GM18508 (cell line): ENCODE results near the gene DCAF12.
"Not testable (repeated sequence)": the region's sequence is repeated elsewhere in the genome, so short reads cannot be mapped to it uniquely, and the experiment has no call there.

Experiments used
- ATAC-seq: cut with Tn5 transposase; IDR thresholded peaks from one replicate; pipeline ENCODE4 v1.9.1; 2021; ENCODE audit warnings: moderate number of reproducible peaks; ENCODE audit not compliant: insufficient read depth, unreplicated experiment

DCAF12 gene

GRCh38 chr9:34072410-34072809 is 54.1 kb downstream of the DCAF12 start:
- ATAC-seq, result no peak

DNA sequence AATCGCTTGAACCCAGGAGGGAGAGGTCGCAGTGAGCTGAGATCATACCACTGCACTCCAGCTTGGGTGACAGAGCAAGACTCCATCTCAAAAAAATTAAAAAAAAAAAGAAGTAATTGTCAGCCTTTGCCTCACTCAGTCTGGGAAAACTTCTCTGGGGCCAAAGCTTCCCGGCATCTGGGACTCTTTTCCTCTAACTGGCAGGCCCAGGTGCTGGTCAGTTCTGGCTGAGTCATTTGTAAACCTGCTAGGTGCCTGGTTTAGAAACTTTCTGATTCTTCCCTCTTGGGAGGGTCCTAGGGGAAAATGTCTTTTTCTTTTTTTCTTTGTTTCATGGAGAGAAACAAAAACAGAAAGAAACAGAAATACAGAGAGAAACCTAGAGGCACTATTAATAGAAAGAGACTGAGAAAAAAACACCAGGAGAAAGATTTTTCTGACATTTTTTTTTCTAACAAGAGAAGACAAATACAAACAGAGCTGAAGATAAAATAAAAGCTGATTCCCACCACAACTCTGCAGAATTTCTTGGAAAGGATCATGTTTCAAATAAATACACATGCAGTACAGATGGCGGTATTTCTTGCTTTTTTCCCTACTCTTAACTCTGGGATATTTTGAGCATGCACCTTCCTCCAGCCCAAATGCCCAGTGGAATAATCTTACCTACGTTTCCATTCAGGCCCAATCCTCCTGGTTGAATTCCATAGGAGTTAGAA is 55.7 kb downstream of the DCAF12 start:
- ATAC-seq, result no peak

DNA sequence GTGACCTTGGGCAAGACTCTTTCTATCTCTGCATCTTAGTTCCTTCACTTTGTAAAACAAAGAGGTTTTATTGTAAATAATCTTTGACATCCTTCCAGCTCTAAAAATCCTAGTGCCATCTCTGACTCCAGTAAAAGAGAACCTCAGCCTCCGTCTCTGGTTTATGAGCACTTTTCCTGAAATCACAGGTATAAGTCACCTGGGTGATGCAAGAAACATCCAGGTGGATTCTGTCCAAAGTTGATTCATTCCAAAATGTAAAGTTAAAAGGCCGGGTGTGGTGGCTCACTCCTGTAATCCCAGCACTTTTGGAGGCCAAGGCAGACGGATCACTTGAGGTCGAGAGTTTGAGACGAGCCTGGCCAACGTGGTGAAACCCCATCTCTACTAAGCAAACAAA is 56.7 kb downstream of the DCAF12 start:
- no peak for ATAC-seq

DNA sequence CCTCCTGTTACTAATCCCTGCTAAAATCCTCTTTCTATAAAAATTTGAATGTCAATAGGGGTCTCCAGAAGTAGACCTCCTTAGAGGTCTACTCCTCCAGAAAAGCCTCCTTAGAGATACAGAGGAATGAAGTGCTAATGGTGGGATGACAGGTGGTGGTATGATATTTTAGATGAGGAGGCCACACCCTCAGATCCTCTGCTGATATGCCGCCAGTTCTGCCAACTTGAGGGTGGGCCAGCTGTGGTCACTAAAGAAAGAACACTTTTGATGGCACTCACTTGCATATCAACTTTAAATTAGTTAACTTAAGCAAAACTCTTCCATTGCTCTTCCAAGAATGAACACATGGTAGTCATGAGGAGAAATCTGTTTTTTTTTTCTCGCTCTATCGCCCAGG is 61.0 kb downstream of the DCAF12 start:
- no peak for ATAC-seq

DNA sequence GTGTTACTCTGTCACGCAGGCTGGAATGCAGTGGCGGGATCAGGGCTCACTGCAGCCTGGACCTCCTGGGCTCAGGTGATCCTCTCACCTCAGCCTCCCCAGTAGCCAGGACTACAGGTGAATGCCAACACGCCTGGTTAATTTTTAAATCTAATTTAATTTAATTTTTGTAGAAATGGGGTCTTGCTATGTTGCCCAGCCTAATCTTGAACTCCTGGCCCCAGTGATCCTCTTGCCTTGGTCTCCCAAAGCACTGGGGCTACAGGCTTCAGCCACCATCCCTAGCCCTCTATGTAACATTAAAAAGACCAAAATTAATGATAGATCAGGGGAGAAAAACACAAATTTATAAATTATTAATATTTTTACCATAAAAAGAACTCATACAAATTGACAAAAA is 66.5 kb downstream of the DCAF12 start:
- no peak for ATAC-seq

GRCh38 chr9:34059281-34059680 is 67.2 kb downstream of the DCAF12 start:
- no peak for ATAC-seq

GRCh38 chr9:34049630-34050384 is 76.7 kb downstream of the DCAF12 start:
- ATAC-seq, result no peak

DNA sequence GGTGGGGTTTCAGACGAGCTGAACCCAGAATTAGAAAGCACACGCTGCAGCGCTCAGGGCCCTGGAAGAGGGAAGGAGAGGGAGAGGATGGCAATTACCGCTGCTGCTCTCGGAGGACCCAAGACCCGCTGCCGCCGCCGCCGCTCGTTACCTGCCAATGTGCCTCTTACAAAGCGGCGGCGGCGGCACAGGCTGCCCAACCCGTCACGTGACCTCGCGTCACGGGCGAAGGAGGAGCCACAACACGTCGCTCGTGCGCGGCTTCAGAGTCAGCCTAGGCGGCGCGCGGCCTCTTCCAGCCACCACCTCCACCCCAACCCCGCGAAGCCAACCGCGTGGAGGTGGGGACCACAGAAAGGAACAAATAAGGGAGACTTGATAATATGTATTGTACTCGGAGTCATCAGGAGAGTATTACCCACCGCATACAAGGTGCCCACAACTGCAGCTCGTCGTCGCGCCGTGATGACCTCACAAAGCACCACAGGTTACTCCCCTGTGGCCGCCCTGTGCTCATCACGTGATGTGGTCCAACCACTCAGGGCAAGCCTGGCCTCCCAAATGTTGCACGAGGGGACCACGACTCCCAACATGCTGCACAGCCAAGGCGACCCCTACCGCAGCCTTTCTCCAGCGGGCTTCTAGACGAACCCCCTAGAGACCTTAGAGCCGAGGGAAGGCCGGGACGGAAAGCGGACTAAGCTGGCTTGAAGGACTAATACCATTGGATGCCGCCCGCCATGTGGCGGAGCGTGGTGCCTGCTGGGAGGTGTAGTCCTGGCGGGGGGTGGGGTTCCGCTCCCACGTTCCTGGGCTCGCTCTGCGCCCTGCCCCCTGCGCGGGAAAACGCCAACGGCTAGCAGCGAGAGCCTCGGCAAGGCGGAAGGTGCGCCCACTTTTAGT is 77.5 kb downstream of the DCAF12 start, which contains the start of gene UBAP2:
TSS of gene UBAP2 (minus strand) at position 161 of the 903 bp plus-strand sequence. CDS start 31,739 bp downstream, outside the sequence.
- peak; percentile 52 for ATAC-seq

- peak; percentile 11 for ATAC-seq
These were observed 78.4 kb downstream of the DCAF12 start for GRCh38 chr9:34047864-34048726.

DNA sequence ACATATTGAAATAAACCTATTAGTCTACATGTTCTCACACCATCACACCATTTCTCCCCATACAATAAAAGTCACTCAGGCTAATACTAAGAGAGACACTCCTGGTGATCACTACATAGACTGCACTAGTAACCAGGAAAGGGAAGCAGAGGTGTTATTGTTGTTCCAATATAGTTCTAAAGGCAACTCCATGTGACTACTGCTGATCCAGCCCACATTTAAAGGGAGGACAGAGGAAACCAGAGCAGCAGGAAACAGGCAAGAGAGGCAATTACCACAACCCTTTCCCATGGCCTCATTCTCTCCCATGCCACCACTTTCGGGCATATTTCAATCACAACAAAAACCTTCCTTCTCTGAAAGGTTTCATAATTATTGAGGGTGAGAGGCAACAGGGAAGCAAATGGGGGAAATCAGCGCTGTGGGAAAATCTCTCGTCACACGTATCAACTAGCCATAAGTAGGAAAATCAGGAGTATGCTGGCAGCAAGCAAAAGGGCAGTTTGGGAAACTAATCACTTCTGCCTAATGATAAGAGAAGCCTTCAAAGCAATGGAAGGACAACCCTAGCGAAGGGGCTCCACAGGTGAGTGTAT is 79.6 kb downstream of the DCAF12 start:
- no peak for ATAC-seq

DNA sequence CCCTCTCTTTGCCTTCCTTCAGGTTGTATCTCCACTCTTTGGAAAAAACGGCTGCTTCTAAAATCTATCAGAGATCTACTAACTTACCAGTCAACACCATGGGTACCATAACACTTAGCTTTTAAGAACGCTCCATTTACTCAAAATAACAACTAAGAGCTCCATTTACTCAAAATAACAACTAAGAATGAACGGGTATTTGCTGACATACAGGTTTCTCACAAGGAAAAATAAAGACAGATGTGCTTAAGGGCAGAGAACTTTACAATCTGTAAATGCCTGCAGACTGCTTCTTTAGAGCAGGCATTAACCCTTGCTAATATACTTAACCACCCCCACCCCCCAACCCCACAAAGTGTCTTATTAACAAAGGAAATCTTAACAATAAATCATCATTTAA is 80.6 kb downstream of the DCAF12 start:
- ATAC-seq, result no peak

DNA sequence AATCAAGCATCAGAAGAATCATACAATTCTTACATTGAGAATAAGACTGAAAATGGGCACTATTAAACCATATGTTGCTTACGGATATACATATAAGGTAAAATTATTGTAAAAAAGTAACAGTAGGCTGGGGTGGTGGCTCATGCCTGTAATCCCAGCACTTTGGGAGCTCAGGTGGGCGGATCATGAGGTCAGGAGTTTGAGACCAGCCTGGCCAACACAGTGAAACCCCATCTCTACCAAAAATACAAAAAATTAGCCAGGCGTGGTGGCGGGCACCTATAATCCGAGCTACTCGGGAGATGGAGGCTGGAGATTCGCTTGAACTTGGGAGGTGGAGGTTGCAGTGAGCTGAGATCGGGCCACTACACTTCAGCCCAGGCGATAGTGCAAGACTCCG is 84.4 kb downstream of the DCAF12 start:
- ATAC-seq, result not testable (repeated sequence)

DNA sequence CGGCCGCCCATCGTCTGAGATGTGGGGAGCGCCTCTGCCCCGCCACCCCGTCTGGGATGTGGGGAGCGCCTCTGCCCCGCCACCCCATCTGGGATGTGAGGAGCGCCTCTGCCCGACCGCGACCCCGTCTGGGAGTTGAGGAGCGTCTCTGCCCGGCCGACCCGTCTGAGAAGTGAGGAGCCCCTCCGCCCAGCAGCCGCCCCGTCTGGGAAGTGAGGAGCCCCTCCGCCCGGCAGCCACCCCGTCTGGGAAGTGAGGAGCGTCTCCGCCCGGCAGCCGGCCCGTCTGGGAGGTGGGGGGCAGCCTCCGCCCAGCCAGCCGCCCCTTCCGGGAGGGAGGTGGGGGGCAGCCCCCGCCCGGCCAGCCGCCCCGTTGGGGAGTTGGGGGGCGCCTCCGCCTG is 87.6 kb downstream of the DCAF12 start:
- ATAC-seq, result not testable (repeated sequence)

DNA sequence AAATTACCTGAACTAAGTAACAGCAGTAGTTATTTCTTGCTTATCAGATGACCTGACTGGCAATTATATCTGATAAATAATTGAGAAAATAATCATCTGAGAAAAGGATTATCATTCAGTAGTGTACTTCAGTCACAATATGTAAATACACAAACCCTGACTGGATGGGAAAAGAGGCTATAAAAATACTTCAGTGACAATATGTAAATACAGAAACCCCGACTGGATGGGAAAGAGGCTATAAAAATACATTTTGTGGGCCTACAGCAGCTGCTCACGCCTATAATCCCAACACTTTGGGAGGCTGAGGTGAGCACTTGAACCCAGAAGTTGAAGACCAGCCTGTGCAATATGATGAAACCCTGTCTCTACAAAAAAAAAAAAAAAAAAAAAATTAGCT is 88.9 kb downstream of the DCAF12 start:
- ATAC-seq, result no peak

DNA sequence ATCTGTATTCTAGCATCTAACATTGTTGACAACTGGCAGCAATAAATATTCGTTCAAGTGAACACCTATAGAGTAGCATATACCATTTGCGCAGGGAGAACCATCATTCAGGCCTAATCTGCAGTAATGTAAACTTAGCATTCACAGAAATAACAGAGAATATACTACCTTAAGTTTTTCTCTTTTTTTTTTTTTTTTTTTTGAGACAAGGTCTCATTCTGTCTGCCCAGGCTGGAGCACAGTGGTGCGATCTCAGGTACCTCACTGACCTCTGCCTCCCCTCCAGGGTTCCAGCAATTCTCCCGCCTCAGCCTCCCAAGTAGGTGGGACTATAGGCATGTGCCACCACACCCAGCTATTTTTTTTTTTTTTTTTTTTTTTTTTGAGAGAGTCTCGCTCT is 89.9 kb downstream of the DCAF12 start:
- no peak for ATAC-seq
